ENCODE data around the gene MAIP1.

The MAIP1 gene

DNA sequence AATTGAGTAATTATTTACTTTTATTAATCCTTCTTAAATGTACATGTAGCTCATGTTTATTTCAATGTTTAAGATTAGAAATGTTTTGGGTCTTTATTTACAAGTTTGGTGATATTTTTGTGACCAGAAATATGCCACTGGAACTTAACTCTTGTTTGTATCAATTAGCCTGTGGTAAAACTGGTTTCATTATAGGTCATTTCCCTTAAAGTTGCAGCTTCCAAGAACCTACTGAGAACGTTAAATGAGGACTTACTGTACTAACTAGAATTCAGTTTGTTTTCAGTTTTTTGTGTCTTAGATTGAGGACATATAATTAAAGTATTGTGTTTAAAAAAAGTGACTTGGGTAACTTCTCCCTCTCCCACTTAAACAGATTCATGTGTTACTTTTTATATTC is 4.4 kb upstream of the MAIP1 start:
- DNase-seq: no peak

- DNase-seq: no peak
These were observed 409 bp upstream of the MAIP1 start for GRCh38 chr2:199955007-199955338.

DNA sequence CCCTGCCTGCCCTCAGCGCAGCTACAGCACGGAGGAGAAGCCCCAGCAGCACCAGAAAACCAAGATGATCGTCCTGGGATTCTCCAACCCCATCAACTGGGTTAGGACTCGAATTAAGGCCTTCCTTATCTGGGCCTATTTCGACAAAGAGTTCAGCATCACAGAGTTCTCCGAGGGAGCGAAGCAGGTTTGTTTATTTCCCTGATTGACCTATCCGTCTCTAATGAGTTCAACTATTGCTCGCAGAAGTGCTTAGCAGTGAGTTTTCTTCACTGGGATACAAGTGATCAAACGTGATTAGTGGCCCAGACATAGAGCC is 639 bp downstream of the MAIP1 start:
- no peak for DNase-seq

DNA sequence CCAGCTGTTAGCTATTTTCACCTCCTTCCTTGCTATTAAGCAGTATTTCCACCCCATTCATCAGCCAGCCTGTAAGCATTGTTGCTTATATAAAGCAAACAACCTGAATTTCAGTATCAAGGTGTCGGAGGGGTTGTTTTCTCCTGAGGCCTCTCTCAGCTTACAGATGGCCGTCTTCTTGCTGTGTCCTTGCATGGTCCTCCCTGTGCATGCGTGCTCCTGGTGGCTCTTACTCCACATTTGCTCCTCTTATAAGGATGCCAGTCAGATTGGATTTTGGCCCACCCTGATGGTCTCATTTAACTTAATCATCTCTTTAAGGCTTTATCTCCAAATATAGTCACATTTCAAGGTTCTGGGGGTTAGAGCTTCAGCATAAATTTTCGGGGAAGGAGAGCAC is 2.6 kb downstream of the MAIP1 start:
- no peak for DNase-seq

- no peak for DNase-seq
These were observed 6.8 kb downstream of the MAIP1 start for GRCh38 chr2:199962203-199962602.

- no peak for DNase-seq
These were observed 11.0 kb downstream of the MAIP1 start for GRCh38 chr2:199966405-199966804.

DNA sequence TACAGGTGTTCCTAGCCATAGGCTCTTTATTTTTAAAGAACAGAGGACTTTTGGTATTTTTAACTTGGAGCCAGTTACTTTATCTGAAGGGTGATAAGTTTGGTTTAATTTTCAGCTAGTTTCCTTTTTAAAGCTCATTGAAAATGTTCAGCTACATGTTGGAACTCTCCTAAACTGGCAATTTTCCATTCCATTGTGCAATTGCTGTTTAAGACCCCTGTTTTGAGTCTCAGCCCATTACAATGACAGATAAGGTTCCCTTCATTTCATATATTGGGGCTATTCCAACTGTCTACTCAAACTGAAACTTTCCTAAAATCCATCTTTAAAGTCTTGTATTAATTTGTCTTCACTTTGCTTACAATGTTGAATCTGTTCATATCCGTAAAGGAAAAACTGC is 11.6 kb downstream of the MAIP1 start:
- DNase-seq: no peak

DNA sequence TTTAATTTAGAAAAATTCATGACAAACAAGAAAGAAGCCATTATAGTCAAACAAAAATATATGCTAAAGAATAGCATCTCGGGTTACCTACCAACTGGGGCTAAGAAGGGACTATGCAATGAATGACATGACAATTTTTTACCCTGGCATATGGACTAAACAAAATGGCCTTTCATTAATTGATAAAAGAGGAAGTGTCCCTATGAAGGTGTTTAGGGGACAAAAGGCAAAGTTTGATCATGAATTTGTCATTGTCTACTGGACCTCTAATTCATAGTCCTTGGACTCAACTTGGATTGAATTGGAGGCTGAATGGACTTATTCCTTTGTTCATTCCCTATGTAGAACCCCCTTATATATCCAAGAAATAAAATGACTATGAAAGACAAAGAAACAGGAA is 12.7 kb downstream of the MAIP1 start:
- no peak for DNase-seq

GRCh38 chr2:199972088-199972626 is 16.8 kb downstream of the MAIP1 start:
- DNase-seq: no peak

- DNase-seq: no peak
These were observed 18.3 kb downstream of the MAIP1 start for GRCh38 chr2:199973703-199974102.

- DNase-seq: no peak
These were observed 20.0 kb downstream of the MAIP1 start for GRCh38 chr2:199975273-199975895.

- DNase-seq: no peak
These were observed 22.6 kb downstream of the MAIP1 start for GRCh38 chr2:199977984-199978415.

DNA sequence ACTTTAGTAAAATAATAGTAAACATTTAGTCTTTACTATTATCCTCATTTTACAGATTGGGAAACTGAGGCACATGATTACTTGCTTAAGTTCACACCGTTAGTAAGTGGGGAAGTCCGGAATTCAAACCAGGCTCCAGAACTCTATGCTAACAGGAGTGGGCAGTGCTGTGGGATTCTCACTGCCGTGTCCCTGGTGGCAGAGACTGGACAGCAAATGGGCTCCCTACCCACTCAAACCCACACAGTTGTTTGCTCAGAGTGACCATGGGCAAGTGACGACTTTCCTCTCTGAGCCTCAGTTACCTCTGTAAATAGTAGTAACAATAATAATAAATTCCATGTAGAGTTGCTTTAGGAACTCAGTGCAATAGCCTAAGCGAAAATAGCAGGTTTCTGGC is 24.0 kb downstream of the MAIP1 start:
- DNase-seq: no peak

DNA sequence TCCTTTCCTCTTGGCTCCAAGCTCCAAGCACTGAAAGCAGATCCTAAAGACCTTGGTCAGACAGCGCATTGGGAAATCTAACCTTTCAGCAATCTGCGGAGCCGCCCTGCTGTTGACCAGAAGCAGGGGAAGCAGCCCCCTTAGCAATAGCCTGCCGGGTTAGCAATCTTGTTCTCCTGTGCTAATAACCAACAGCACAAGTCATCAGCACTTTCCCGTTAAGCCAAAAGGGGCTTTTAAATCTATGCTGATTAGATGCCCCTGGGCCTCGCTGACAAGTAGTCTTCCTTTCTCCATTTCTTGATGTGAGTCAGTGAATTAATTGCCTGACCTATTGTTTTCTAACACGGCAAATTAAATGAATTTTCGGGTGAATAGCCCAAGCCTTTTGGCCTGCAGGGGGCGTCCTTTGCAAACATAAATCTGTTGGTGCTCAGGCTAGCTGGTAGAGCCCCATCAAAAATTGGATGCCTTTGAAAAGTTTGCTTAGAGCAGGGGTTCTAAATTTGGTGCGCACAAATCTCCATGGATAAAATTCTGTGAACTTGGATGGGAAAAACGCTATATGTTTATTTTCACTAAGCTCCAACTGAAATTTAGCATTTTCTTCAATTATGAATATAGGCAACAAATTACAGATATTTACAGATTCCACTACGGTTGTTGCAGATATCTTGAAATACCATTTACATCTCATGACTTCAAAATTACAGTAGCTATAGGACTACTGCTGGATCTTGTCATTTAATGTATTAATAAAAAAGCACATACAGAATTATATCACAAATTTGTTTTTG is 24.6 kb downstream of the MAIP1 start:
- DNase-seq: peak; percentile 1

DNA sequence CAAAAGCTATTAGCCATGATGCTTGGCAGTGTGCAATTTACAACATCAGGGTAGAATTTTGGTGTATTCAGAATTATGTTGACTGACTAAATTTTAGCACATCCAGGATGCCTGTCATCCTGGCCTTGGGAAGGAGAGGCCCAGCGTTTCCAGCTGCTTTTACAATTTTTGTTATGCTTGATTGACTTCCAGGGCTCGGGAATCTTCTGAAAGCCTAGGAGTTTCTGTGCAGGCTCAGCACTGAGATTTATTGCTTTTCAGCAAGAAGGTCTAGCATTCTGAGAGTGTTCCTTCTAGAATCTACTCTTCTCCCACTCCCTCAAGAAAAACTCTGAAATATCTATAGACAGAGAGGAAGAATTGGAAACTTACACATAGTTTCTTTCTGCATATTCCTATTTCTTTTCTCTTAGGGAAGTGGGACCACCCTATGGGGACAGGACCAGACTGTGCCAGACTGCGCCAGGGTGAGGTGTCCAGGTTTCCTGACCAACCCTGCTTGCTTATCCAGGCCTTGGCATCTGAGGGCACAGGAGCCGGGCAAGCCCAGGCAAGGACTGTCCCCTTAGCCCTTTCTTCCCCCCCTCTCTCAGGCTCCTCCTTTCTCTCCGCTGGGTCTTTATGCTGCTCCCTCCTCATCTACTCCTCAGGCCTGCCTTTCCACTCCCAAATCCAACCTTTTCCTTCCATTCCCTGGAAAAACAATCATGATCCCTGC is 26.9 kb downstream of the MAIP1 start:
- no peak for DNase-seq

DNA sequence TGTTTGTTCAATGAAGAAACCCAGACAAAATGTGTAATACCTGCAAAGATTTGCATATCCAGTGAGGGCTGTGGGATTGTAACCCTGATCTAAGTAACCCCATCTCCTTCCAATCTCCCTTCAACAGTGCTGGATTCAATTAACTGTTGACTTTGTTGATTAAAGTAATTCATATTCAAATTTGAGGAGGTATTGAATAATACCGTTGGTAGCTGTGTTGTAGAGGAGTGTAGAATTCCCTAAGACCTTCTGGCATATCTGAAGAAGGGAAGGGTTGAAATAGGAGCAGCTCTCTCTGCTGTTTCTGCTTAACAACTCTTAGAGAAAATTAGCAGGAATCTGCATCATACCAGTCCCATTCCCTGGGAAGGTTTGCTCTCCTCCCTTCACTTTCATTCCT is 28.2 kb downstream of the MAIP1 start:
- no peak for DNase-seq

GRCh38 chr2:199984159-199984558 is 28.8 kb downstream of the MAIP1 start:
- DNase-seq: no peak

DNA sequence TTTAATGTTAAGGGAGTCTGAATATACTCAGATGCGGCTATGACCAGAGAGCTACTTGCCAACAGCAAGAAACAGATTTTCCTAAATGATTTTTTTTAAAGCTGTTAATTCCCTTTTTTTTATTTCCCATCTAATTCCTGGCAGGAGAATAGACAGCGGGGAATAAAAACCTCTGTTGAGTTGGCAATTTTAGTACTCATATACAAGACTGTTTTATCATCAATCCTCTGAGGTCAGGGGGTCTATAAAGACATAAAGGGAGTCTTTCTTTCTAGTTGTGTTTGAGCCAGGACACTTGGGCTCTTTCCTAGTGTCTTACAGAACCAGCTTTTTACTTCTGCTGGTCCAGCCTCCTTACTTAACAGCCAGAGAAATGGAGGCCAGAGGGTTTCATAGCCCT is 29.4 kb downstream of the MAIP1 start:
- no peak for DNase-seq

GRCh38 chr2:199985625-199986207 is 30.3 kb downstream of the MAIP1 start:
- peak; percentile 43 for DNase-seq

GRCh38 chr2:199987586-199987985 is 32.2 kb downstream of the MAIP1 start:
- DNase-seq: no peak

GRCh38 chr2:199988151-199988550 is 32.8 kb downstream of the MAIP1 start:
- DNase-seq: peak; percentile 10

DNA sequence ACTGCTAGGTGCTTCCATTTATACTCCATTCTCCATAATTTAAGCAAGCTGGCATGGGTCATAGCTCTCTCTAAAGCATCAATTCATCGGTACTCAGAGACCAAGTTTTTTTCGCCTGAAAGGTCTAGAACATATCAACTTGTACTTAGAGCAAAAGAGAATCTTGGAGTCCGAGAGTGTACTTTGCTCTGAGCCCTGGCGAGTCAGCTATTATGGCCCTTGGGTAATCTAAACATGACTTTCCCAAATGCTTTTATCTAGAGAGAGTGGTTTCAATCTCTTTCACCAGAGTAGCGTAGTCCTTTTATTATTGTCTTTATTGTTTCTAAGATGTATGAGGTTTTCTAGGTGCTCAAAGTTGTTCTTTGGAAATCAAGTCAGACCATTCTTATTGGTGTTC is 34.4 kb downstream of the MAIP1 start:
- no peak for DNase-seq

DNA sequence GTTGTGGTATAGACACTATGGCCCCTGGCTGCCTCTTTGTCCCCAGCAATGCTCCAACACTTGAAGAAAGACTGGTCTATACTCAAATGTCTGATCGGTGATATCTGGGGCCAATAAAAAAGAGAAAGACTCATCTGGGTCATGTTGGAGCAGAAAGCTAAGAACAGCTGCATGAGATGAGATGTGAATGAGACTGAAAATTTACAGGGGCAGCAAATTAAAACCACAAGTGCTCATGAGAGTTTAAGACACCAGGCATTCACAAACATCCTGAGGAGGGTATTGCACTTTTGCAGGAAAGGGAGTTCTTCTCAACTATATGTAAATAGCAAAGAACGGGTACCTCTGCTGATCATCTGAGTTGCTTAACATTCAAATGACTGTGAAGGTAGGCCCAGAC is 36.3 kb downstream of the MAIP1 start:
- DNase-seq: no peak

GRCh38 chr2:199992296-199992695 is 36.9 kb downstream of the MAIP1 start:
- no peak for DNase-seq
